ENCODE results near the gene SH3GL1. TPM values are rescaled to one million over a fixed set of nuclear protein-coding genes. Genes with fewer than 3 reads are reported as not detected.

Gene SH3GL1
- total RNA-seq, 4 donors from 2014 or later, result 109 to 117 (median 112) TPM

GRCh38 chr19:4342615-4343369 lies 57.6 kb downstream of the SH3GL1 start:
- TF ChIP-seq, protein P1, sequence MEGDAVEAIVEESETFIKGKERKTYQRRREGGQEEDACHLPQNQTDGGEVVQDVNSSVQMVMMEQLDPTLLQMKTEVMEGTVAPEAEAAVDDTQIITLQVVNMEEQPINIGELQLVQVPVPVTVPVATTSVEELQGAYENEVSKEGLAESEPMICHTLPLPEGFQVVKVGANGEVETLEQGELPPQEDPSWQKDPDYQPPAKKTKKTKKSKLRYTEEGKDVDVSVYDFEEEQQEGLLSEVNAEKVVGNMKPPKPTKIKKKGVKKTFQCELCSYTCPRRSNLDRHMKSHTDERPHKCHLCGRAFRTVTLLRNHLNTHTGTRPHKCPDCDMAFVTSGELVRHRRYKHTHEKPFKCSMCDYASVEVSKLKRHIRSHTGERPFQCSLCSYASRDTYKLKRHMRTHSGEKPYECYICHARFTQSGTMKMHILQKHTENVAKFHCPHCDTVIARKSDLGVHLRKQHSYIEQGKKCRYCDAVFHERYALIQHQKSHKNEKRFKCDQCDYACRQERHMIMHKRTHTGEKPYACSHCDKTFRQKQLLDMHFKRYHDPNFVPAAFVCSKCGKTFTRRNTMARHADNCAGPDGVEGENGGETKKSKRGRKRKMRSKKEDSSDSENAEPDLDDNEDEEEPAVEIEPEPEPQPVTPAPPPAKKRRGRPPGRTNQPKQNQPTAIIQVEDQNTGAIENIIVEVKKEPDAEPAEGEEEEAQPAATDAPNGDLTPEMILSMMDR (IDR thresholded peaks at IDR 0.05), result no peak
- TF ChIP-seq POLR2A (IDR thresholded peaks at IDR 0.05), result peak in 1 of 2 donors; percentile 66
- peak; percentile 99 for DNase-seq (ENCODE audit: low spot score in 2 of 2)
- H3K4me3 ChIP-seq (ENCODE audit: low read depth, poor library complexity, severe bottlenecking), result peak overlapping the region; percentile 64
- intact Hi-C loops (cut with DNase I; ENCODE audit: low total_unique reads), result no loop called here
- WGBS, 2 donors, result 0 to 1% methylated on average over 38 of the region's 39 CpGs

DNA sequence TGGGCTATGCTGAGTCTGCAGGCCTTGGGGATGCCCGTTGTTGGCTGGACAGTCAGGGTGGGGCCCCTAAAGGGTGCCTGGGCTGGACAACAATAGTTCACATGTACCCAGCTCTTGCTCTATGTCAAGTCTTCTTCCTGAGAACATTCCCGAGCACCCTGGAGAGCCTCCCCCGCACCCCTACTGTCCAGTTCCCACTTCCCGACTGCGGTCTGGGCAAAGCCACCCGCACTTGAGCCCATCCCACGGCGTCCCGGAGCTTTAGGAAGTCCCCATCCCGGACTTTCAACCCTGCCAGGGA lies 58.1 kb downstream of the SH3GL1 start:
- H3K4me3 ChIP-seq (ENCODE audit: low read depth, poor library complexity, severe bottlenecking), result peak overlapping the region; percentile 20
- DNase-seq (ENCODE audit: low spot score in 2 of 2), result no peak
- intact Hi-C loops (cut with DNase I; ENCODE audit: low total_unique reads), result no loop called here
- TF ChIP-seq POLR2A (IDR thresholded peaks at IDR 0.05), result no peak
- TF ChIP-seq, protein P1 (IDR thresholded peaks at IDR 0.05), result no peak
- WGBS, 2 donors, result 1 to 3% methylated on average over 10 of the region's 10 CpGs

GRCh38 chr19:4338441-4339355 lies 61.6 kb downstream of the SH3GL1 start, which contains the start of gene STAP2:
Gene STAP2 (minus strand): TSS chr19:4338827. CDS start chr19:4338753, 74 bp downstream.
- peak in 1 of 2 donors; percentile 58 for DNase-seq (ENCODE audit: low spot score in 2 of 2)
- intact Hi-C loops (cut with DNase I; ENCODE audit: low total_unique reads), result no loop called here

DNA sequence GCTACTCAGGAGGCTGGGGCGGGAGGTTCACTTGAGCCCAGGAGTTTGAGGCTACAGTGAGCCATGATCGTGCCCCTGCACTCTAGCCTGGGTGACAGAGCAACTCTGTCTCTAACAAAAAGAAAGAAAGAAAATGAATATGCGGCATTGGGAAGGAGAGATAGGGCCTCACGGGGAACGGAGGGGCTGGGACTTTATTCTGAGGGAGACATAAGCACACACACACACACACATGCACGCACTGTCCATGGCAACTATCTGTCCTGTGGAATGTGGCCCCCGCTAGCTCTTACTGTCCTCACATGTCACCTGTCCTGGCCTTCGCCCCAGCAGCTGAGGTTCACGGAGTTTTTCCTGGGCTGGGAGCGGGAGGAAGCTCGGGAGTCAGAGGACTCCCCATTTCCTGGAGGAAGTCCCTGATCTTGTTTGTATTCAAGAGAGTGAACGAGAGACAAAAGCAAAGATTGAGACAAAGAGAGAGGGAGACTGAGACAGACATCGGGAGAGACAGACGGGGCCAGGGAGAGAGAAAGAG lies 62.4 kb downstream of the SH3GL1 start:
- intact Hi-C loops (cut with DNase I; ENCODE audit: low total_unique reads), result no loop called here
- WGBS, 2 donors, result 7 to 10% methylated on average over 14 of the region's 14 CpGs
- TF ChIP-seq, protein P1 (IDR thresholded peaks at IDR 0.05), result no peak
- no peak for TF ChIP-seq POLR2A (IDR thresholded peaks at IDR 0.05)
- DNase-seq (ENCODE audit: low spot score in 2 of 2), result peak in 1 of 2 donors; percentile 88
- H3K4me3 ChIP-seq (ENCODE audit: low read depth, poor library complexity, severe bottlenecking), result peak overlapping the region; percentile 0

More at GRCh38 chr19:4338441-4339355, 61.6 kb downstream of the SH3GL1 start, which contains the start of gene STAP2:
- WGBS, 2 donors, result 35 to 45% methylated on average over 21 to 25 of the region's 27 CpGs
- TF ChIP-seq, protein P1 (IDR thresholded peaks at IDR 0.05), result no peak
- H3K4me3 ChIP-seq (ENCODE audit: low read depth, poor library complexity, severe bottlenecking), result peak within 1 kb of the TSS; percentile 0

DNA sequence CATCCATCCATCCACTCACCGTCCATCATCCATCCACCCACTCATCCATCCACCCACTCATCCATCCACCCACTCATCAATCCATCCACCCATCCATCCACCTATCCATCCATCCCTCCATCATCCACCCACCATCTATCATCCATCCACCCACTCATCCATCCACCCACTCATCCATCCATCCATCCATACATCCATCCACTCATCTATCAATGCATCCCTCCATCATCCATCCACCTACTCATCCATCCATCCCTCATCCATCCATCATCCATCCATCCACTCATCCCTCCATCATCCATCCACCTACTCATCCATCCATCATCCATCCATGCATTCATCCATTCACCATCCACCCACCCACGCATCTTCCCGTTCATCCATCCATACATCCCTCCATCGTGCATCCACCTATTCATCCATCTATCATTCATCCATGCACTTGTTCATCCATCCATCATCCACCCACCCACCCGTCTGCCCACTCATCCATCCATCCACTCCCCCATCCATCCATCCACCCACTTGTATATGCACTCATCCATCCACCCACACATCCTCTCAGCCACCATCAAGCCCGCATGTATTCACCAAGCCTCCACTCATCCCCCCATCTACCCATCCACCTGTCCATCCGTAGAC lies 65.3 kb downstream of the SH3GL1 start:
- WGBS, 2 donors, result 92 to 95% methylated on average over 7 of the region's 7 CpGs
- TF ChIP-seq POLR2A (IDR thresholded peaks at IDR 0.05), result no peak
- TF ChIP-seq, protein P1 (IDR thresholded peaks at IDR 0.05), result no peak
- H3K4me3 ChIP-seq (ENCODE audit: low read depth, poor library complexity, severe bottlenecking), result no peak overlapping the region
- intact Hi-C loops (cut with DNase I; ENCODE audit: low total_unique reads), result no loop called here
- no peak for DNase-seq (ENCODE audit: low spot score in 2 of 2)
